NCI-H1694 treated with DMSO at 0.1 percent for 48 hours (cell line): ENCODE measurements around the gene NIT1.
"Not testable (repeated sequence)": the region's sequence is repeated elsewhere in the genome, so short reads cannot be mapped to it uniquely, and the experiment has no call there.

Experiments
- DNase-seq: peaks from one replicate; lab custom pipeline; 2025; lab: John Stamatoyannopoulos, UW

Gene NIT1

GRCh38 chr1:161113915-161114314 lies 4.0 kb upstream of the NIT1 start:
- no peak for DNase-seq

- no peak for DNase-seq
Observed at GRCh38 chr1:161114556-161114955, 3.3 kb upstream of the NIT1 start.

DNA sequence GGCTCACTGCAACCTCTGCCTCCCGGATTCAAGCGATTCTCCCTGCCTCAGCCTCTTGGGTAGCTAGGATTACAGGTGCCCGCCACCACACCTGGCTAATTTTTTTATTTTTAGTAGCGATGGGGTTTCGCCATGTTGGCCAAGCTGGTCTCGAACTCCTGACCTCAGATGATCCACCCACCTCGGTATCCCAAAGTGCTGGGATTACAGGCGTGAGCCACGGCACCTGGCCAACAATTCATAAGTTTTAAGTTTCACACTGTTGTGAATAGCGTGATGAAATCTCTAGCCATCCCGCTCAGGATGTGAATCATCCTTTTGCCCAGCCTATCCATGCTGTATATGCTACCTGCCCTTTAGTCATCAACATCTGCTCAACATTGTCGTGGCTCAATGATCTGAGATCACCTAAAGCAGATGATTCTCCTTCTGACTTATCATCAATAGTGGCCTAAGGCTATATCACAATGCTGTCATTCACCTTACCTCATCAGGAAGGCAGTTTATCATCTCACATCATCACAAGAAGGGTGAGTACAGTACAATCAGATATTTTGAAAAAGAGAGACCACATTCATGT lies 2.7 kb upstream of the NIT1 start:
- no peak for DNase-seq

GRCh38 chr1:161115961-161116360 lies 1.9 kb upstream of the NIT1 start:
- DNase-seq, result not testable (repeated sequence)

GRCh38 chr1:161119092-161119903 lies 1.4 kb downstream of the NIT1 start:
- no peak for DNase-seq

- DNase-seq, result no peak
Observed at GRCh38 chr1:161121042-161121650, 3.2 kb downstream of the NIT1 start.

GRCh38 chr1:161121834-161122233 lies 3.9 kb downstream of the NIT1 start:
- no peak for DNase-seq

GRCh38 chr1:161122967-161123366 lies 5.1 kb downstream of the NIT1 start:
- DNase-seq, result no peak

GRCh38 chr1:161127649-161128048 lies 9.7 kb downstream of the NIT1 start:
- peak; percentile 47 for DNase-seq

- peak; percentile 71 for DNase-seq
Observed at GRCh38 chr1:161128591-161129420, 10.9 kb downstream of the NIT1 start.

DNA sequence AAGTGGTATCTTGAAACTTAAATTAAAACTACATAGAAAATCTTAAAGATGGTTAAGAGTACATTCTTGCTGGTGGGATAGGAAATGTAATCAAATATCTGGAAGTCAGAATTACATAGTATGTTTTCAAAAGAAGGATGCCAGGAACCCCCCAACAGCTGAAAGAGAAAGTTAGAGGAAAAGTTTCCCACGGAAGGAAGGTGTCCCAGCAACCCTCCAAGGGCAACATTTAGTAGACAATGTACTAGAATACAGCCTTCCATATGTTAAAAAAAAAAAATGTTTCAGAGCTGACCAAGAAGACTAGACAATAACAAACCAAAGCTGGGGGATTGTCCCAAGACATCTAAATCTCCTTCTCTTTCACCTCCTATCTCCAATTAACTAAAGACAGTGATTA lies 12.4 kb downstream of the NIT1 start:
- peak; percentile 64 for DNase-seq

- peak; percentile 49 for DNase-seq
Observed at GRCh38 chr1:161131523-161132409, 13.9 kb downstream of the NIT1 start.

- DNase-seq, result peak; percentile 98
Observed at GRCh38 chr1:161132410-161133219, 14.7 kb downstream of the NIT1 start, which contains the start of gene DEDD. DEDD (minus strand) TSS chr1:161132667; CDS start chr1:161124462, 8,205 bp downstream.

DNA sequence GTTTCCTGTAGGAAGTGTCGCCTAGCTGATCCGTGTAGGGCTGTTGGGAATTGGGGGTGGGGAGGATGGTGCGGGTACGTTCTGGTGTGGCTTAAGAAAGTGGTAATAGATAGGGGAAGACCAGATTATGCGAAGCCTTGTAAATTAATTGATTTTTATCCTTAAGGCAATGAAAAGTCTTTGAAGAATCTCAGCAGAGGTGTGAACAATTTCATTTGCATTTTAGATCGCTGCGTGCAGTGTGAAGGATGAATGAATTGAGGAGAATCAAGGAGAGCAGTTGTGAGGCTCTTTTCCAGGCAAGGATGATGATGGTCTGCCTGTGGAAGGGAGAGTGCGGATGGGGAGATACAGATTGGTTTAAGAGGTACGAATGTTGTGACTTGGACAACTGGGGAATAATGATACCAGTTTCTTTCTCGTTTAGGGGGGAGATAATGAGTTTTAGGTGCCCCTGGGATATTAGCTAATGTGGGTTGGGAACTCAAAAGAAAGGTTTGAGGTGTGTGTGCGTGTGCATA lies 15.4 kb downstream of the NIT1 start:
- no peak for DNase-seq

DNA sequence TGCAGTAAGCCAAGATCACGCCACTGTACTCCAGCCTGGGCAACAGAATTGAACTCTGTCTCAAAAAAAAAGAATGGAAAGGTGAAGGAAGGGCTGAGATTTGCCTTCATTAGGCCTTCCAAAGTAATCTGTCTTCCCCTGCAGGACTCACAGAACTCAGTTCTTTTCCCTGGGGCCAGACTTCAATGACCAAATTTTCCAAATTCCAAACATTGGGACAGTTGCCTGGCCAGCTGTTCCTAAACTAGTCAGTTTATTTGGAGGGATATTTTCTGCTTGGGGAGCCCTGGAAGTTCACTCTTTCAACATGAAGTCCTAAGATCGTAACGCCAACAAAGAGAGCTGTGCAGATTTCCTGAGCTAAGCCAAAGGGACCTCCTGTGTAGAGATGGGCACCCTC lies 20.0 kb downstream of the NIT1 start:
- DNase-seq, result no peak

- DNase-seq, result no peak
Observed at GRCh38 chr1:161138431-161138830, 20.5 kb downstream of the NIT1 start.

DNA sequence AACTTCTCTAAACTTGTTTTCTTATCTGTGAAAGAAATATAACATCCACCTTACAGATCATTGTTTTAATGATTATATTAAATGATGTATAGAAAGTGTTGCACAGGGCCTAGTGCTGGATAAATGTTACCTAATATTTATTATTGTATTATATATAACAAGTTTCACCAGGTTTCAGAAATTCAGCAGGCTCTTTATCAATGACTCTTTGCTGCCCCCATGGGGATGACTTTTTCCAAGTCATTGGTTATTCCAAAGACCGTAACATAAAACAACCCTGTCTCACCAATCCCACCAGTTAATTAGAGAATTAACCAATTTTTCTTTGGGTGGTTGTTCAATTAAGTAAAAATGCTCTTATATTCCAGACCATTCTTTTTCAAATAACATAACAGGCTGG lies 21.9 kb downstream of the NIT1 start:
- DNase-seq, result peak; percentile 45

- no peak for DNase-seq
Observed at GRCh38 chr1:161140755-161141400, 23.0 kb downstream of the NIT1 start.

DNA sequence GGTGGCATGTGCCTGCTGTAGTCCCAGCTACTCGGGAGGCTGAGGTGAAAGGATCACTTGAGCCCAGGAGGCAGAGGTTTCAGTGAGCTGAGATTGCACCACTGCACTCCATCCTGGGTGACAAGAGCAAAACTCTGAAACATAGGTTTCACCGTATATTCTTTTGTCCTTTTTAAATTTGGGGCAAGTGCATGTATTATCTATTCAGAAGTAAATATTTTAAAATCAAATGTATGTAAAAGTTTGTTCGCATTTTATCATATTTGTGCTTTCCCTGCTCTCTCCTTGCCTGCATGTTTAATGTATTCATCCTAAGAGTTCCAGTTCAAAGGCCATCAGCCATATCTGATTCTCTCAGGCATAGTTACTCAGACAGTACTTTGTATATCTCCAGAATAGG lies 27.9 kb downstream of the NIT1 start:
- peak; percentile 35 for DNase-seq

GRCh38 chr1:161153176-161153575 lies 35.3 kb downstream of the NIT1 start:
- no peak for DNase-seq
